GM21576 (cell line): ENCODE measurements around the gene POLG.
A peak's percentile ranks its signal among the peaks of the same experiment; 100 is the strongest.

Experiments
- ATAC-seq: cut with Tn5 transposase; IDR thresholded peaks from one replicate; pipeline ENCODE4 v1.9.1; 2021; ENCODE audit warnings: mild to moderate bottlenecking, moderate library complexity; ENCODE audit not compliant: unreplicated experiment

The POLG gene

DNA sequence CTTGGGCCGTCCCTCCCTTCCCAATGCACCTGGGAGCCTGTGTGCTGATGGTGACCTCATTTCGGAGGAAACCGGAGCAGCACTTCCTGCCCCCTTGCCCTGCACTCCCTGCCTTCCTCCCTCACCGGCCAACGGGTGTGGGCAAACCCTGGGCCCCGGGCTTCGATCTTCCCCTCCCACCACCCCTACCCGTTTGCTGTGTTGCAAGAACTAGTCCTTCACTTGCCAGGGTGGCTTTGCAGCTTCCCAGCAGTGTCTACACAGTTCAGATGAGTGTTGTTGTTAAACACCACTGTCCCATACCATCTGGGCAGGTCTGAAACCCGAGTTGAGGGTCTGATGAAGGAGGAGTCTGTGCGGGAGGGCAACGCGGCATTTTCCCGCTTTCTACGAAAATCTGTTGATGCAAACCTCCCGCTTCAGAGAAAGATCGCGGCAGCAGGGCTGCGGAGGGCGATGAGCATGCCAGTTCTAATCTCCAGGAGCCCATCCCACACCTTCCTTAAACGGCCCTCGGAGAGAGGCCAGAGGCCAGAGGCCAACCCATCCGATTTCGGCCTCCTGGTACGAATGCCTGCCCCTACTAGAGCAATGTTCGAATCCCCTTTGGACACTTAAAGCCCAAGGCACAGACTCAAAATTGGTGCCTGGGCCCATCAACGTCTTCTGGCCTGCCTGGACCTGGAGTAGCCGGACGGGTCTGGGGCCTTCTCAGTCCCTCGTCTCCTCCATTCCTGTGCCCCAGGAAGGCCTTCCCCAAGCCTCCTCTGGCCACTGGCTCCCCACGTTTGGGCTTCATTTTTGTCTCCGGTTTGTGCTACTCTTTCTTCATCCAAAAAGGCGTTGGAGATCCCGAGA is 35.7 kb upstream of the POLG start:
- no peak for ATAC-seq

DNA sequence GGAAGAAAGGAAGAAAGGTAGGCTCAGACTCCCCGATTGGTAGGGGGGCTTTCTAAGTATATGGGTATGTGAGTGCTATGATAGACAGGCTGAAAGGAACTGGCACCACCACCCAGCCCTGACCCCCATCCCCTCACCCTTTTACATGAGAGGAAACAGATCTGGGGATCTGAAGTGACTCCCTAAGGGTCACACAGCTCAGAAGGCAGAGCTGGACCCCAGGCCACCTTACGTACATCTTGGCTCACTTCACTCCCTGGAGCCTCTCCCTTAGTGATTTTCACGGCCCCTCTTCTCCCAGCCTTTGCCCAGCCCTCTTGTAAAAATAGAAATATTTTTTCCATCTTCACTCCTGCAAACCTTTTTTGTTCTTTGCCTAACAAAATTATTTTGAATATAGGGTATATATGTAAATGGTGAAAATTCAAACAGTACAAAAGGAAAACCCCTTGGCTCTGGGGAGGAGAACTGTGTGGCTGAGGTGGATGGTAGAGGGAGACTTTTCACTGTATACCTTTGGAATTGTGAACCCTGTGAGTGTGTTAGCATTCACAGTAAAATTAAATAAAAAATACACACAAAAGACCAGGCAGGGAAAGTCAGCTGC is 34.8 kb upstream of the POLG start:
- no peak for ATAC-seq

DNA sequence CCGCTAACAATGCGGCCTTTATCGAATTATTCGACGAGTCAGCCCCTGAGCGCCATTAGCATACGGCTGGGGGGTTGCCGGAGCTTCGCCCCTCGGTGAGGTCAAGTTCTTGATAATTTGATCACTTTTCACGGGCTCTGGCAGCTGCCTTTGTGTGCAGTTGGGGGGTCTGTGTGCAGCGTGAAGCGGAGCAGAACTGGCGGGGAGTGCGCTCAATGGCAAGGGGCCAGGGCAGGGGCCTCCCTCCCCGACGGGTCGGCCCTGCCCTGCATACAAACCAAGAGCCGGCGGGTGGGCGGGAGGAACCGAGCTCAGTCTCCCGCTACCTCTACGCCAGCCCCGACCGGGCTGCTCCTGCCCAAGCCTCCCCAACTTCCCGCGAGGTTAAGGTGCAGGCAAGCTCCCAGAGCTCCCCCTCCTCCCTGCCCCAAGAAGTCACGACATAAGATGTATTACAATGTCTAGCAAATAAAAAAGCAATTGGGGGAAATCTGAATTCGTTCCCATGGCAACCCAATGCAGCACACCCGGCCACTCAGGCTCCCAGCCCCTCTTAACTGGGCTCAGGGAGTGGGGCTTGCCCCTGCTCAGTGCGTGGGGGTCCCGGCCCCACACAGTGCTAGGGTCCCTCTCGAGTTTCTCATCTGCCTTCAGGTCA is 34.1 kb upstream of the POLG start:
- no peak for ATAC-seq

DNA sequence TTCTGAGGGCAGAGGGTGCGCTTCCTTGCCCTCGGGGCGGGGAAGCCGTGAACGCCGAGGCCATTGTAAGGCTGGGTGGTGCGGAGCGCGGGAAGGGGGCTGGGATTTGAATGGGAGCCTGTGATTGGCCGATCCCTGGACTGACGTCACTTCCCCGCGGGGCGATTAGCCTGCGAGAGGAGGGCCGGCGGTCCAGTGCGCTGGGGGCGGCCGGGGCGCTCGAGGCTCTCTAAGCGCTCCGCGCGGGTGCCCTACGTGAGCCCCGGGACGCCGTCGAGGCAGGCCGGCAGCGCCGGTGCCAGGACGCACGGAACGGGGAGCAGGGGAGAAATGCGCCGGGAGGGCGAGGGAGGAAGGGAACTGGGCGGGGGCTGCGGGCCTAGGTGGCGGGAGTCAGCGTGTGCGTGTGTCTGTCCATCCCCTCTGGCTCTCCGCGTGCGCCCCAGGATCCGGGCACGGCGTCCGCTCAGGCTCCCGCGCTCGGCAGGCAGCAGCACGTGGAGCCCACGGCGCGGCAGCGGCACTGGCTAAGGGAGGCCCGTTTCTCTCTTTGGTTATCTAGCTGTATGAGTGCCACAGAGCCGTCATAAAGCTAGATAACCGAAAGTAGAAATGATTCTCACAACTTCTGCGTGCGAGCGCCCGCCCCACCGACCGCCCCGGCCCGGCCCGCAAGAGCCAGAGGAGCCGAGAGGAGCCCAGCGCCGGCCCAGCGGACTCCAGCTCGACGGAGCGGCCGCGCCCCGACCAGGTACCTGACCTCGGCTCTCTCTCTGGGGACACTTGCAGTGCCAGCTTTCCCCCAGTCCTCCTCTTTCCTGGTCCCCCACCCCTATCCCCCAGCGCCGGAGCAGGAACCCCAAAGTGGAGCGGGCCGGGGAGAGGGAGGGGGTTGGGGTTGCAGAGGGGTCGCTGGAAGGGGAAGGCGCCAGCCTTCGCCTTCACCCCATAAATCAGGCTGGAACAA is 33.1 kb upstream of the POLG start:
- no peak for ATAC-seq

DNA sequence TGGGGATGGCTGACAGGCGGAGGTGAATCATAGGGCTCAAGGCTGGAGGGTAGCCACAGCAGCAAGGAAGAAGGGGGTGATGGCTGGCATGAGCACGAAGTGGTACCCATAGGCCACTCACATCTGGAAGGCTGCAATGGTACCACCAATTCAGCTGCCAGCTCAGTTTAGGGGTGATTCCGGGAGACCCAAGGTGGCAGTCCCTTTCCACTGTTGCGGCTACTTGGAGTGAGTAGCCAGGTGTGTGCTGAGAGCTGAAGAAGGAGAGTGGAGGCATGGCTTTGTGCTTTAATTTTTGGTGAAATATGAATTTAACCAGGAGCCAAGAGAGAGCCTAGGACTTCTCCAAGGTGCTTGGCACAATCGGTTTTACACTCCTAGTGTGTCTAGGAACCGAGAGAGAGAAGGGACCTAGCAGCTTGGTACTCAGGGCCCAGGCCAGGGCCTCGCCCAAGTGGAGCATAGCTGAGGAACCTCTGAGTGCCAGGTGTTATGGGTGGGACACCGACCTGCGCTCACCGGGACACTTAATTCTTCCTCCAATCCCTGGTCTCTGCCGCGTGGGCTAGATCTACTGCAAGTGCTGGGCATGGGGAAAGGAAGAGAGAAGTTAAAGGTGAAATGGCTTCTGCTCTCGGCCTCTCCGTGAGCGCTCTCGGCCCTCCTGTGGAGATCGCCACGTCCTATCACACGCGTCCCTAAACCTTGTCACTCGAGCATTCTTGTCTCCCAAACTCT is 32.2 kb upstream of the POLG start:
- ATAC-seq, result no peak

DNA sequence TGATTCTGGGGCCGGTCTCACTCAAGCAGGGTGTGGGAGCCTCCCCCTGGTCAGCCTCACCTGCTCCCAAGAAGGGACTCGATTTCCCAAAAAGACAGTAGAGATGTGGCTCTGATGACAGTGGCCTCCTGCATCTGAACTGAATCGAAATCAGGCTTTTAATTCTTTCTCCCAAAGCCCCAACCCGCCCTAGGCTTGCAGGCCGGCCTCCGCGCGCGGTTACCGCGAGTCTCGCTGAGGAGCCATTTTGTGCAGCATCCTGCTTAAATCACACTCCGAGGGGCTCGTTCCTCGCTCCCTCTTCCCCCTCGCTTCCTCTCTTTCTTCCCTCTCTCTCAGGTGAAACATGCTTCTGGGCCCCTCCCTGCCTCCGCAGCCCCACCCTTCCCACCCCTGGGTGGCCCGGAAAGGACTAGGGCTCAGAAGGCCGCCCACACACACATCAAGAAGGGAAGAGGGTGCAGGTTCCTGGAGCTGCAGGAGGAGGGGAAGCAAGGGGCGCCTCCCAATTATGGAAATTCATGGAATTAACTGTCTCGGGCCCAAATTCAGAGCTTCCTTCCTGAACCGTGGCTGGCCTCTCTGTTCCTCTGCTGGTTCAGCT is 30.9 kb upstream of the POLG start:
- ATAC-seq, result no peak

DNA sequence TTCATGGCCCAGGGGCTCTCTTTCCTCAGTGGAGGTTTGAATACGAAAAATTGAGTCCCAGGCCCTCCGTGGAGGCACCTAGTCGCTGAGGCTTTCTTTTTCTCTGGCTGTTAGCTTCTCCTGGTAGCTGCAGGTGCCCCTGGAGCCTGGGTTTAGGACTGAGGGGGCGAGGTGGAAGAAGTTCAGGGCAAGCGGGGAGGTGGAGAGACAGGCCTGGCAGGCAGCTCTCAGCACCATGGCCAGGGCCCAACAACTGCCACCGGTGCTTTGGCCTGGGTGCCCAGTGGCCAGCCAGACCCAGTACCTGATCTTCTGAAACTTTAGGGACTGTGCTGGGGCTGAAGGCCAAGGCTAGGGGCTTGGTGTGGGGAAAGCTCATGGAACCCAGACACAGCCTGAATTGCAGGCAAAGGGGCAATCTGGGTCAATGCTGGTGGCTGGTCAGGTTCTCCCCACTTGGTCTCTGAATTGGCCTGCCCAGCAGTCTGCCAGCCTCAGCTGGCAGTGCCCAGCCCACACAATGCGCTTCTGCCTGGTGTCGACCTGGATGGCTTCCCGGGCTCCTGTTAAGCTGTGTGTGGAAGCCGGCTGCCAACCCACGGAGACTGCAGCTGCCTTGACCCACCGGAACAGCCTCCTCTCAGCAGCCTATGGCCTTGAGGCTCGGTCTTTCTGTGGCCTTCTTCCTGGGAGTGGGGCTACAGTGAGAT is 30.3 kb upstream of the POLG start:
- no peak for ATAC-seq

DNA sequence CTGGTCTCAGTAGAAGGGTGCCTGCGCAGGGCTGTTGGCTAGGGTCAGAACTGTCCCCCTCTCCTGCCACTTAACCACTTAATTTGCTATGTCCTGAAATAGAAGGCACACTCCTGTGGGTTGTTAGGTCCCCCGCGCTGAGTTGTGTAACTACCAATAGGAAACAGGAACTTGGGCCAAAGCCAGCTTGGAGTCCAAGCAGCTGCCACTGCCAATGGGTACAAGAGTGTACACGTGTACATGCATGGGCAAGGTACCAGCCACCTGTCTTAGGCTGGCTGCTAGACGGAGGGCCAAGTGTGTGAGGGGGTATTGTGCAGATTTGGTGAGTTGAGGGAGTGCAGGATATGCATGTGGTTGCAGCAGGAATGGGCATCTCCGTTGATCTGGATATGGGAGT is 29.7 kb upstream of the POLG start:
- no peak for ATAC-seq

DNA sequence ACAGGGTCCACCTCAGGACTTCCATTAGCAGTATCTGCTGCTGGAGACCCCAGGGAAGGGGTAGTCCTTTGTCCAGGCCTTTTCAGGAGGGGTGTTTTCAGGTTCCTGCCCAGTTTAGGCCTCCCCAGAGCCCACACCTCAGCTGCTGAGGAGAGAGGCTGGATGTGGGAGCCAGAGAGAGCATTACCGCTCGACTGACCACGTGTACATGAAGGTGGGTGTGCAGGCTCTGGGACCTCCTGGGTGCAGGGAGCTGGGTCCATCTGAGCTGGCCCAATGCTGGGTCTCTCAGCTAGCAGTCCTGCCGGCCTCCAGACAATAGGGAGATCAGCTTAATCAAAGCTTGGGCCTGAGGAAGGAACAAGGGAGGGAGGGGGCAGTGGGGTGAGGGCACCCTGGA is 29.1 kb upstream of the POLG start:
- no peak for ATAC-seq

DNA sequence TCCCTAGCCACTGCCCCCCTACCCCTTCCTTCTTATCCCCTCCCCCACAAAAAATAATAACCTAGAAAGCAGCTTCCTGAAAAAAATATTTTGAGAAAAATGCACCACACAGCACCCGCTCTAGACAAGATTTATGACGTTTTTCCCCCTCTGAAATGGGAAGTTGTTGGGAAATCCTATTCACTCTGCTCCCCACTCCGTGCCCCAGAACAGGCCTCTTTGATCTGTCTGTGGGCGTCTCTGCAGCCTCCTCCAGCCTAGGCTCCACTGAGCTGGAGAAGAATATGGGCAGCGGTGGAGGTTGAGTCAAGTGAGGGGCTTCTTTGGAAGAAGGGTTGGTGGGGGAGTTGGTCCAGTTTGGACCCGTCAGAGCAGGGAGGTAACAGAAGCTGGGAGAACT is 28.5 kb upstream of the POLG start:
- no peak for ATAC-seq

DNA sequence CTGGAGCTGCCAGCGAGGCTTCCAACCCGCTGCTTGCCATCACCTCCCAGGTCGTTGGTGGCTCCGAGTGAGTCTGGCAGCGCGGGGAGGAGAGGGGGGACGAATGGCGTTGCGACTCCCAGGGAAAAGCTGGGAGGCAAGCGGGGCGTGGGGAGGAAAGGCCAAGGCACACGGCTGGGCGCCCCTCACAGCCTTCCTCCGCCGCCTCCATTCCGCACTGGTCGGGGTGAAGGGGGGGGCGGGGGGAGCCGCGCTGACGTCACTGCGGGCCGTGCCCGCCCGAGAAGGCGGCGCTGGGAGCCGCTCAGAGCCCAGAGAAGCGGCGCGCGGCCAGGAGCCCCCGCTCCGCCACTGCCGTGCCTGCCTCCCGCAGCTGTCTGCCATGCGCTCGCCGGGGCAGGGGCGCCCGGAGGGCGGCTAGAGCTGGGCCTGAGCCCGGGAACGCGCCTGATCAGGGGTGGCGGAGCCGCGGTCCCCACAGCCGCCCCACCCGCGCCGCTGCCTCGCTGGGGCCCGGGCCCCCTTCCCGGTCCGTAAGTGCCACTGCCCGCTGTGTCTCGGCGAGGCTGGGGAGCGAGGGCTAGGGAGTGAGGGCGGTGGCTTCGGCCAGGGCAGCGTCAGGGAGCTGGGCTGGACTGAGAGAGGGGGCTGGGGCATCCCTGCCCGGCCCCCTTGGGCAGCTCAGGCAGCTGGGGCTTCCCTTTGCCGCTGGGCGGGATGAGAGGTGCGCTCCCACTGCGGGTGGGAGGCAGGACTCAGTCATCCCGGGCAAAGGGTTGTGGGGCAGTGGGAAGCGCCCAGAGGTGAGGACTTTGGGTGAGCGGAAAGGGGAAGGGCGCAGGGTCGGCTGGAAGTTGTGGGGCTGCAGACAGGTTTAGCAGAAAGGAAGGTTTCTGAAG is 27.8 kb upstream of the POLG start:
- no peak for ATAC-seq

DNA sequence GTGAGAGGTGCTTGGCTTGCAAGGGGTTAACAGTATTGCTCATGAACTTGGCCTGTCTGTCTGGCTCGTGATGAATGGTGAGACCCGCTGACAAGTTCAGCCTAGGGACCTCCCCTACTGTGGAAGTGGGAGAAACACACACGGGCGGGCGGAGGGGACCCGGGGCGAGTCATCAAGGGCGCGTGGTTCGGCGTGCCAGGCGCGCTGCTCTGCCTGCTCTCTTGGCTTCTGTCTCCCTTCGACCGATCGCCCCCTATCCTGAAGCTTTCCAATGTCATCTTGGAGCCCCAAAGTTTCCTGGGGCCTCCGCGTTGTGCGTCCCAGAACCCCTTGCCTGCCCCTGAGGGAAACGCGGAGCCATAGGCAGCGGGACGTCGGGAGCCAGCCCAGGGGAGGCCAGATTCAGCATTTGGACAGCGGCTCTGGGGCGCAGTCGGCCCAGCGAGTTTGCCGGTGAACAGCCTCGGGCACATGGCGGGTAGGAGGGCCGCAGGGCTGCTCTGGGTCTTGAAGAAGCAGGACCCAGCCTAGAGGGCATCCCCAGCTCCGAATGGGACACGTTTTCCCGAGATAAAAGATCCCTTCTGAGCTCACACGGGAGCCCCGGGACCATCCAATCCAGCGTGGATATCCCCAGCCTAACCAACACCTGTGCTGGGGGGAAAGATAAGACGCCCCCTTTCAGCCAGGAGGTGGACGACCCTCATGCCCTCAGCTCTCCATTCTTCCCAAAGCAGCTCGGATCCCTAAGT is 27.0 kb upstream of the POLG start:
- ATAC-seq, result no peak

DNA sequence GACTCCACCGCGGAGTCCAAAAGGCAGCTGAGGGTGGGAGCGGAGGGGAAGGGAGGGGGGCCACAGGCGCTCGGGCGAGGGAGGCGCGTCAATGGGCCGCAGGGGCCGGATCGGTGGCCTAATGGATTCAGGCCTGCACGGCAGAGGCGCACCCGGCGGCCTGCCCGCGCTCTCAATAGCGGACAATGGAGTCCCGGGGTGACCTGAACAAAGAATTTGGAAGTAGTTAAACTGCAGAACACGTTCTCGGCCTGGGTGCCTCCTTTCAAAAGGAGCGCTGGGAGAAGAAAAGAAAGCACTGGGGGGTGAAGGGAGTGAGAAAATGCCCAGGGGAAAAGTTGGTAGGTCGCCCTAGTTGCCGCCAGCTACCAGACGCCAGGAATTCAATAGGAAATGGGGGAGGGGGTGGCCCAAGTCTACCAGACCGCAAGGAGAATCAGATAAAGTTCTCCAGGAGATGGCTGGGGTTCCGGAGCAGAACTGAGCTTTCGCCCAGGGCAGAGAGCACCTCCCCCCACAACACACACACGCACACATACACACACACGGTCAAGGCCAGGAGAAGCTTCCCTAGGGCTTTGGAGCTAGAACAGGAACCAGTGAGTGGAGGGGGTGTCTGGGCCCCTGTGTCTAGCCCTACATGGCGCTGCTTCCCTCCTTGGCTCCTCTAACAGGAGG is 25.8 kb upstream of the POLG start:
- ATAC-seq, result no peak

DNA sequence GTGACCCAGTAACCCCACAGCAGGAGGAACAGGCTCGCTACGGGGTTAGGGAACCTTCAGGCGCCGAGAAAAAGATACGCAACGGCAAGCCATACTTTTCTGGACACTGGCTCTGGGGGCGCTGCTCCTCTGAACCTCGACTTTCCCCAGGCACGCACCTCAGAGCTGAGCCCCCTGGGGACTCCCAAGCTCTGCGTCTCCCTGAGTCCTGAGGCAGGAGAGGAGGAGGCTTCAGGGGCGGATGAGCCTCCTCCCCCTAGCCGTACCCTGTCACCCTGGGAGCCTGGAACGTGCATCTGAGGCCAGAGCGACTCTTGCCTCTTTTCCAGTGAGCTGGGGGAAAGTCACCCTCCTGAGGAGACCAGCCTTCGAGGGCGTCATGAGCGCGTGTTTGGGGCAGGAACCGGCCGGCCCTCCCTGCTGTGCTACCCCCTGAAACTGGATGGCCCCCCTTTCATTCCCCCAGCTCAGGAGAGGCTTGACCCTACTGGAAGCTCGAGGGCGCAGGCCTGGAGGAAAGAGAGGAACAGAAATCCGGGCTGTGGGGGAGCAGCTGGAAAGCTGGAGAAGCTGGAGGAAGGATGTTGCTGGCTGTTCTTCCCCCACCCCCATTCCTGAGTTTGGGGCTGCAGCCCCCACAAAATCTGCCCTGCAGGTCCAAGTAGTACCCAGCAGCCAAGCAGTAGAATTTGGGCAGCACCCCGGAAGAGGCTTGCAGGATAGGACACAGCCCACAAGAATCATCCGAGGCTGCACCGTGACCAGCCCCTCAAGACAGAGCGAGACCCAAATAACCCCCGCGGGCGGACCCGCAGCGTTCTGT is 25.1 kb upstream of the POLG start:
- no peak for ATAC-seq

DNA sequence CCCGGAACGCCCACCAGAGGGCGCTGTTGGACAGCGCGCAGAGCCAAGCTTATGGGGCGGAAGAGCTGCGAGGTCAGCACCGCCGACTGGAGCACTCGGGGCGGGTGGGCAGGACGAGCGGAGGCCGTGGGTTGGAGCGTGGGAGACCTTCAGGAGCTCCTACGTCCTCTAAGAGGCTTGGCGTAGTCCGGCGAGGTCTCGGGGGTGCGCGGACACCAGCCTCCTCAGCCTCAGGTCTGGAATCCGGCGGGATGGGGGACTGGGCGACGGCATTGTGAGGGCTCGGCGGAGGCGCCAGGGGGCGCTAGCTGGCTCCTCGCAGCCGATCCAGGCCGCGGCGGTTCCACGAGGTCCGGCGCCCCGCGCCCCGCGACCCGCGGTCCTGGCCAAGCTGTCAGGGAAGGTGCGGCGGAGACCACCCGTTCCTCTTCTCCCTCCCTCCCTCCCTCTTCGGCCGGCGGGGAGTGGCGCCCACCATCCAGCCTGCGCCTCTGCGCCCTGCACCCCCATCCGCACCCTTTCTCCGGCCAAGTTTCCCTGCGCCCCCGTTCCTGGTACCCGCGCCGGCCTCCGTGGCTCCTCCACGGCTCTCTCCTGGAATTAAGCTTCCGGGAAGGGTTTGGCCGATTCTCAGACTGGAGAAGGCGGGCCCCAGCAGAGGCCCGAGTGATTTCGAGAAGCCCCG is 24.3 kb upstream of the POLG start:
- ATAC-seq, result peak; percentile 79

DNA sequence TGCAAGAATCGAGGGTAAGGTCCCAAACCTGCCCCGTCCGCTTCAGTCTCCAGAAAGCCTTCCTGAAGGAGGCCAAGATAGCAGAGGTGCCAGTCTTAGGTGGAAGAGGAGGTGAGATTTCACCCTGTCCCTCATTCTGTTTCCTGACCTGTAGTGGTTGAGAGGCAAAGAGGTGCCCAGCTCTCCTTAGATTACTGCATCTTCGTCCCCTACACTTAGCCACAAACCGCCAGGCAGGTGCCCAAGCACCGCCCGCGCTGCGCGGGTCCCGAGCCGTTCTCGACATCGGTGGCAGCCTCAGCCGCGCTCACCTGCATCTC is 23.8 kb upstream of the POLG start:
- peak; percentile 3 for ATAC-seq
